Bronchus fibroblast of lung (primary cell): Measurements from ENCODE around the gene VSTM2A. TPM values are rescaled to one million over a fixed set of nuclear protein-coding genes. Genes with fewer than 3 reads are reported as not detected.

Experiments
- total RNA-seq: library from RNA; depleted of rRNA; stranded (reverse); fragments of >200 nt; gene quantifications from 2 replicates; pipeline ENCODE4 v1.2.3, GENCODE V29; 2015

Gene VSTM2A, protein sequence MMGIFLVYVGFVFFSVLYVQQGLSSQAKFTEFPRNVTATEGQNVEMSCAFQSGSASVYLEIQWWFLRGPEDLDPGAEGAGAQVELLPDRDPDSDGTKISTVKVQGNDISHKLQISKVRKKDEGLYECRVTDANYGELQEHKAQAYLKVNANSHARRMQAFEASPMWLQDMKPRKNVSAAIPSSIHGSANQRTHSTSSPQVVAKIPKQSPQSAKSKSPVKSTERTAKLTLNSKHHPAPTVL
- total RNA-seq, result not detected in 2 replicates

GRCh38 chr7:54541669-54542625, at the start of gene VSTM2A:
Gene VSTM2A (plus strand): TSS chr7:54542375. CDS start chr7:54542731, 356 bp downstream.

Other genes with a start within 250 kb of the VSTM2A start
- gene SEC61G, start 216.8 kb downstream of the VSTM2A start, total RNA-seq, result 627 and 728 TPM in 2 replicates